Karpas-422 (cell line): ENCODE results near the gene TMEM184A. TPM values are rescaled to one million over a fixed set of nuclear protein-coding genes. Genes with fewer than 3 reads are reported as not detected.
A peak's percentile ranks its signal among the peaks of the same experiment; 100 is the strongest.

Experiments
- DNase-seq: peaks from one replicate; pipeline ENCODE4 v3.0.0-alpha.2; 2015
- H2AFZ ChIP-seq: fragments of 200-600 bp; sonication (generic); 2 replicates; pipeline ENCODE4 v1.6.1; 2014; ENCODE audit warnings: antibody characterized with exemption, low read length, mixed read lengths
- H3K27ac ChIP-seq: fragments of 200-600 bp; sonication (generic); 2 replicates; pipeline ENCODE4 v1.5.1; 2014; ENCODE audit warnings: mild to moderate bottlenecking, low read length, moderate library complexity
- H3K27me3 ChIP-seq: fragments of 200-600 bp; sonication (generic); 2 replicates; pipeline ENCODE4 v1.6.1; 2014; ENCODE audit warnings: low read length, mixed read lengths
- H3K36me3 ChIP-seq: fragments of 200-600 bp; sonication (generic); 2 replicates; pipeline ENCODE4 v1.6.1; 2014; ENCODE audit warnings: low read length, mixed read lengths; ENCODE audit not compliant: insufficient read depth
- H3K4me1 ChIP-seq: fragments of 200-600 bp; sonication (generic); 2 replicates; pipeline ENCODE4 v1.6.1; 2014; ENCODE audit warnings: mild to moderate bottlenecking, low read length, mixed read lengths
- H3K4me2 ChIP-seq: fragments of 200-600 bp; sonication (generic); 2 replicates; pipeline ENCODE4 v1.6.1; 2014; ENCODE audit warnings: low read length, low read depth, mild to moderate bottlenecking; ENCODE audit not compliant: poor library complexity, severe bottlenecking
- H3K4me3 ChIP-seq: fragments of 200-600 bp; sonication (generic); 2 replicates; pipeline ENCODE4 v1.5.1; 2014; ENCODE audit warnings: mild to moderate bottlenecking, antibody characterized with exemption, low read length, mixed read lengths
- H3K79me2 ChIP-seq: fragments of 200-600 bp; sonication (generic); 2 replicates; pipeline ENCODE4 v1.6.1; 2014; ENCODE audit warnings: mild to moderate bottlenecking, low read length, mixed read lengths
- H3K9ac ChIP-seq: fragments of 200-600 bp; sonication (generic); 2 replicates; pipeline ENCODE4 v1.6.0; 2014; ENCODE audit warnings: low read length
- H3K9me2 ChIP-seq: fragments of 200-600 bp; sonication (generic), shearing (Covaris generic); replicated peaks from 2 replicates; pipeline ENCODE4 v1.6.0; 2014; ENCODE audit warnings: mild to moderate bottlenecking, low read length, moderate library complexity; ENCODE audit not compliant: insufficient read depth
- H3K9me3 ChIP-seq: fragments of 300-700, 200-600 bp; sonication (generic); 2 replicates; pipeline ENCODE4 v1.6.1; 2014; ENCODE audit warnings: low read length, mixed read lengths
- H4K20me1 ChIP-seq: fragments of 200-600 bp; sonication (generic); 2 replicates; pipeline ENCODE4 v1.6.1; 2014; ENCODE audit warnings: mild to moderate bottlenecking, antibody characterized with exemption, low read length, low read depth; ENCODE audit not compliant: insufficient read depth
- total RNA-seq: library from RNA; depleted of rRNA; stranded (reverse); fragments of >200 nt; shearing (Covaris generic); gene quantifications from 2 replicates; pipeline ENCODE4 v1.2.3, GENCODE V29; 2014; ENCODE audit warnings: low replicate concordance

The TMEM184A gene
- total RNA-seq, 1 experiment from 2014 or later = not detected

DNA sequence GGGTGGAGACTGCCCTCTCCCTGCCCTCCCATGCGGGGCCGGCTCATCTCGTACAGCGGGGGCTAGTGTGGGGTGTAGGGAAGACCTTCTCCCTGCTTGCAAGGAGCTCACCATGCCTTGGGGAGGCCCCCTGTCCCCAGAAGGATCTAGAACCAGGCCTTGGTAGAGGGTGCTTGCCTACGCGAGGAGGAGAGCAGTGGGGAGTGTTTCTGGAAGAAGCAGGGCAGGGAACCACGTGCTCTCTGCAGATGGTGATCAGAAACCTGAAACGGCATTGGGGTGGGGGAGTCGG is 22.8 kb downstream of the TMEM184A start:
- H3K9me3 ChIP-seq = no peaks in the 10 kb centered on the region
- H4K20me1 ChIP-seq = peaks cover 43% of the 10 kb centered on the region
- peak overlapping the region; percentile 94; the same call in 1 of the 2 replicates for H3K4me3 ChIP-seq
- H3K4me1 ChIP-seq = peaks cover 20% of the 10 kb centered on the region
- H3K27ac ChIP-seq = no peak overlapping the region
- no peak overlapping the region for H2AFZ ChIP-seq
- peaks cover 71% of the 10 kb centered on the region for H3K79me2 ChIP-seq
- peak overlapping the region; percentile 15; the same call in 1 of the 2 replicates for H3K9ac ChIP-seq
- H3K9me2 ChIP-seq = no peaks in the 10 kb centered on the region
- no peaks in the 10 kb centered on the region for H3K27me3 ChIP-seq
- no peaks in the 10 kb centered on the region for H3K36me3 ChIP-seq
- DNase-seq = no peak
- peak overlapping the region; percentile 96 for H3K4me2 ChIP-seq

- Histone ChIP-seq H3K27ac (no peak overlapping the region), H3K4me3 (peak overlapping the region; percentile 94), H3K9me2 (no peaks in the 10 kb centered on the region), H3K4me2 (peak overlapping the region; percentile 96), H3K27me3 (no peaks in the 10 kb centered on the region), H3K36me3 (no peaks in the 10 kb centered on the region), H4K20me1 (peaks cover 37% of the 10 kb centered on the region), H2AFZ (no peak overlapping the region), H3K79me2 (peaks cover 67% of the 10 kb centered on the region), H3K4me1 (peaks cover 20% of the 10 kb centered on the region), H3K9ac (peak overlapping the region; percentile 88), H3K9me3 (no peaks in the 10 kb centered on the region)
- peak; percentile 52 for DNase-seq
Observed at GRCh38 chr7:1532456-1533254, 23.4 kb downstream of the TMEM184A start.

DNA sequence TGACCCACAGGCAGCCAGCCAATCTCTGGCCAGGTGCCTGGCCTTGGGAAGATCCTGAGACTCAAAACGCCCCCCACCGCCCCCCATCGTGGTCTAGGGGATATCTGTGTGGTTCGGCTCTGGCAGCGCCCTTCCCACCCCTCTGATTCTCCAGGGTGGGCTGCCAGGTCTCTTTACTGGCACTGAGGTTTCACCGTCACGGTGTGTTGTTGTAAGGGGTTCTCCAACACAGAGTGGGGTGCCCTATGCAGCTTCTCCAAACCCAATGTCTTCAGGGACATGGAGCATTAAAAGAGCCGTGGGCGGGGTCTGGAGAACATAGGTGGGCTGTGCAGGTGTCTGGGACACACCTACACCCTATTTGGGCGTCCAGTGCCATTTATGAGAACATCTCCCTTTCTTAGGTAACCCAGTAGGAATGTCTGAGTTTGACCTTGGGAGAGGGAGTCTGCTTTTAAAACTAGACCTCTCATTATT is 24.0 kb downstream of the TMEM184A start:
- Histone ChIP-seq H3K79me2 (peaks cover 61% of the 10 kb centered on the region), H3K36me3 (no peaks in the 10 kb centered on the region), H3K9me2 (no peaks in the 10 kb centered on the region), H3K27ac (no peak overlapping the region), H3K4me1 (peaks cover 20% of the 10 kb centered on the region), H3K27me3 (no peaks in the 10 kb centered on the region), H2AFZ (no peak overlapping the region), H4K20me1 (peaks cover 31% of the 10 kb centered on the region), H3K4me2 (peak overlapping the region; percentile 96), H3K4me3 (peak overlapping the region; percentile 94), H3K9me3 (no peaks in the 10 kb centered on the region), H3K9ac (peak overlapping the region; percentile 88)
- no peak for DNase-seq

DNA sequence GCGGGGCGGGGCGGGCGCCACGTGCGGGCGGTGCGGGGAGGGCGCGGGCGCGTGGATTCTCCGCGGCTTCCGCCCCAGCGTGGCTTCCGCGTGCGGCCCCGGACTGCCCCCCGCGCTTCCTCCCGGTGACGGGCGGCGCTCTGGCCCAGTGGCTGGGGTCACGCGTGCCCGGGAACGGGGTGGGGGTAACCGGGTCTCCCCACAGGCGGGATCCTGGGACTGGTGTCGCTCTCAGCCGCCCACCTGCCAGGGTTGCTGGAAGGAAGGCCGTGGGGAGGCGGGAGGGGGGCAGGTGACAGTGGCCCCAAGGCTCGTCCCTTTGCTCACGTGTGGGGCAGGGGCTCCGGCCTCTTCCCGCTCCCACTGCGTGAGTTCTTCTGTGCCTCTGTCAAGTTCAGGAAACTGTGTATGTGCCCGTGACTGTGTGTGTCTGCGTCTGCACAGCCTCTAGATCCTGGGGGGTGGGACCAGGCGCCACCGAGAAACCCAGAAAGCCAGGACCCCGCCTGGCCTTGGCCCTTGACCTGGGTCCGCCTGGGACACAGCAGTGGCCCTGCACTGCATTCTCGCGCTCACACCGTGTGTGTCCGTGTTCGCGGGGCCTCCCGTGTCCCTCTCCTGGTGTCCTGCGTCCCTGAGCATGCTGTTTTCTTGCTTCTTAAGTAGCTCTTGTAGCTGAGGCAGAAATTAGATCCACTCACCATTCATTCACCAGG is 24.6 kb downstream of the TMEM184A start:
- Histone ChIP-seq H3K9ac (peak overlapping the region; percentile 88), H3K79me2 (peaks cover 55% of the 10 kb centered on the region), H3K9me3 (no peaks in the 10 kb centered on the region), H3K36me3 (no peaks in the 10 kb centered on the region), H3K9me2 (no peaks in the 10 kb centered on the region), H3K27me3 (no peaks in the 10 kb centered on the region), H3K27ac (peak overlapping the region; percentile 42; the same call in 1 of the 2 replicates), H3K4me2 (peak overlapping the region; percentile 96), H4K20me1 (peaks cover 25% of the 10 kb centered on the region), H2AFZ (no peak overlapping the region), H3K4me3 (peak overlapping the region; percentile 94), H3K4me1 (peaks cover 20% of the 10 kb centered on the region)
- DNase-seq = peak; percentile 57

- H3K4me2 ChIP-seq = peak overlapping the region; percentile 96
- peak overlapping the region; percentile 88 for H3K9ac ChIP-seq
- no peak overlapping the region for H3K27ac ChIP-seq
Observed at GRCh38 chr7:1530946-1531262, 25.1 kb downstream of the TMEM184A start.

GRCh38 chr7:1529383-1530116 is 26.5 kb downstream of the TMEM184A start:
- no peak overlapping the region for H3K9ac ChIP-seq
- no peak overlapping the region for H2AFZ ChIP-seq
- peaks cover 15% of the 10 kb centered on the region for H4K20me1 ChIP-seq
- H3K9me3 ChIP-seq = no peaks in the 10 kb centered on the region
- H3K36me3 ChIP-seq = no peaks in the 10 kb centered on the region
- DNase-seq = no peak
- H3K9me2 ChIP-seq = no peaks in the 10 kb centered on the region
- peaks cover 20% of the 10 kb centered on the region for H3K4me1 ChIP-seq
- H3K4me3 ChIP-seq = no peak overlapping the region
- H3K4me2 ChIP-seq = no peak overlapping the region
- H3K79me2 ChIP-seq = peaks cover 36% of the 10 kb centered on the region
- H3K27ac ChIP-seq = no peak overlapping the region
- H3K27me3 ChIP-seq = no peaks in the 10 kb centered on the region

More at GRCh38 chr7:1530946-1531262, 25.1 kb downstream of the TMEM184A start:
- H3K9me2 ChIP-seq = no peaks in the 10 kb centered on the region
- no peaks in the 10 kb centered on the region for H3K27me3 ChIP-seq
- peak overlapping the region; percentile 94 for H3K4me3 ChIP-seq
- peaks cover 20% of the 10 kb centered on the region for H3K4me1 ChIP-seq
- H3K9me3 ChIP-seq = no peaks in the 10 kb centered on the region
- H3K79me2 ChIP-seq = peaks cover 50% of the 10 kb centered on the region
- H4K20me1 ChIP-seq = peaks cover 24% of the 10 kb centered on the region
- DNase-seq = no peak
- no peaks in the 10 kb centered on the region for H3K36me3 ChIP-seq
- no peak overlapping the region for H2AFZ ChIP-seq

- no peak overlapping the region for H3K9ac ChIP-seq
- no peaks in the 10 kb centered on the region for H3K9me2 ChIP-seq
- H2AFZ ChIP-seq = no peak overlapping the region
Observed at GRCh38 chr7:1526271-1526754, 29.7 kb downstream of the TMEM184A start.

GRCh38 chr7:1525409-1525808 is 30.6 kb downstream of the TMEM184A start:
- H3K9me2 ChIP-seq = no peaks in the 10 kb centered on the region
- no peak overlapping the region for H3K9ac ChIP-seq
- no peak overlapping the region for H3K27ac ChIP-seq
- no peaks in the 10 kb centered on the region; the same call in 1 of the 2 replicates for H4K20me1 ChIP-seq
- no peaks in the 10 kb centered on the region for H3K79me2 ChIP-seq
- no peak overlapping the region for H2AFZ ChIP-seq
- H3K27me3 ChIP-seq = no peaks in the 10 kb centered on the region
- H3K36me3 ChIP-seq = no peaks in the 10 kb centered on the region
- DNase-seq = no peak
- H3K4me1 ChIP-seq = no peaks in the 10 kb centered on the region; the same call in 1 of the 2 replicates
- H3K9me3 ChIP-seq = no peaks in the 10 kb centered on the region
- H3K4me3 ChIP-seq = no peak overlapping the region
- H3K4me2 ChIP-seq = no peak overlapping the region

More at GRCh38 chr7:1526271-1526754, 29.7 kb downstream of the TMEM184A start:
- Histone ChIP-seq H3K4me3 (no peak overlapping the region), H3K79me2 (peaks cover 4% of the 10 kb centered on the region), H3K9me3 (no peaks in the 10 kb centered on the region), H3K27ac (no peak overlapping the region), H3K27me3 (no peaks in the 10 kb centered on the region), H3K4me2 (no peak overlapping the region), H3K36me3 (no peaks in the 10 kb centered on the region), H3K4me1 (peaks cover under 1% of the 10 kb centered on the region), H4K20me1 (no peaks in the 10 kb centered on the region; the same call in none of the 2 replicates)
- no peak for DNase-seq
